ENCODE data around the gene TBCD. TPM values are rescaled to one million over a fixed set of nuclear protein-coding genes. Genes with fewer than 3 reads are reported as not detected.

TBCD gene
- total RNA-seq, 2 experiments from 2014 or later = 181 to 186 TPM

- H3K9me3 Mint-ChIP-seq = no peaks in the 10 kb centered on the region
- no peak for DNase-seq
- H3K4me1 Mint-ChIP-seq = peaks cover 16% of the 10 kb centered on the region
- H3K27me3 Mint-ChIP-seq = no peaks in the 10 kb centered on the region
- H3K4me3 Mint-ChIP-seq = no peak overlapping the region
- peaks cover 10% of the 10 kb centered on the region for H3K36me3 Mint-ChIP-seq
- H3K27ac Mint-ChIP-seq = no peak overlapping the region
- POLR2A ChIA-PET = no interaction called here
- no peak for ATAC-seq (ENCODE audit: low read depth)
These were observed 118.7 kb downstream of the TBCD start for GRCh38 chr17:82870541-82870940.

GRCh38 chr17:82871056-82871775 is 119.4 kb downstream of the TBCD start:
- H3K27ac Mint-ChIP-seq = no peak overlapping the region
- peaks cover 10% of the 10 kb centered on the region for H3K36me3 Mint-ChIP-seq

GRCh38 chr17:82871776-82872561 is 120.1 kb downstream of the TBCD start:
- Mint-ChIP-seq H3K4me3 (no peak overlapping the region), H3K4me1 (peaks cover 12% of the 10 kb centered on the region), H3K9me3 (no peaks in the 10 kb centered on the region), H3K27ac (no peak overlapping the region), H3K27me3 (no peaks in the 10 kb centered on the region), H3K36me3 (peaks cover 10% of the 10 kb centered on the region)
- POLR2A ChIA-PET = interaction anchor here (0.6 kb wide), 1 partner anchor 8 kb away, joined by 3 read pairs; no protein-coding TSS in a partner anchor
- DNase-seq (no peak), ATAC-seq (ENCODE audit: low read depth) (no peak)

More at GRCh38 chr17:82871056-82871775, 119.4 kb downstream of the TBCD start:
- Mint-ChIP-seq H3K9me3 (no peaks in the 10 kb centered on the region), H3K4me3 (no peak overlapping the region), H3K27me3 (no peaks in the 10 kb centered on the region), H3K4me1 (peaks cover 13% of the 10 kb centered on the region)
- DNase-seq (no peak), ATAC-seq (ENCODE audit: low read depth) (no peak)
- POLR2A ChIA-PET = no interaction called here

- Mint-ChIP-seq H3K36me3 (peaks cover 10% of the 10 kb centered on the region), H3K9me3 (no peaks in the 10 kb centered on the region), H3K4me1 (peaks cover 16% of the 10 kb centered on the region), H3K27ac (no peak overlapping the region), H3K27me3 (no peaks in the 10 kb centered on the region), H3K4me3 (no peak overlapping the region)
- POLR2A ChIA-PET = interaction anchor here (0.6 kb wide), 1 partner anchor 9 kb away, joined by 3 read pairs; no protein-coding TSS in a partner anchor
- ATAC-seq (ENCODE audit: low read depth) (no peak), DNase-seq (no peak)
These were observed 121.0 kb downstream of the TBCD start for GRCh38 chr17:82872591-82873520.

- Mint-ChIP-seq H3K36me3 (peaks cover 12% of the 10 kb centered on the region), H3K9me3 (no peaks in the 10 kb centered on the region), H3K27ac (no peak overlapping the region), H3K4me3 (no peak overlapping the region), H3K27me3 (no peaks in the 10 kb centered on the region), H3K4me1 (peaks cover 21% of the 10 kb centered on the region)
- DNase-seq (no peak), ATAC-seq (ENCODE audit: low read depth) (no peak)
- POLR2A ChIA-PET = no interaction called here
These were observed 121.7 kb downstream of the TBCD start for GRCh38 chr17:82873521-82873920.

GRCh38 chr17:82874011-82874835 is 122.4 kb downstream of the TBCD start:
- Mint-ChIP-seq H3K4me3 (no peak overlapping the region), H3K4me1 (peaks cover 25% of the 10 kb centered on the region), H3K27me3 (no peaks in the 10 kb centered on the region), H3K9me3 (no peaks in the 10 kb centered on the region), H3K27ac (peak overlapping the region; percentile 42), H3K36me3 (peaks cover 12% of the 10 kb centered on the region)
- ATAC-seq (ENCODE audit: low read depth) = no peak
- no peak for DNase-seq
- POLR2A ChIA-PET = no interaction called here

GRCh38 chr17:82875407-82875856 is 123.6 kb downstream of the TBCD start:
- POLR2A ChIA-PET = no interaction called here
- ATAC-seq (ENCODE audit: low read depth) = no peak
- H3K4me1 Mint-ChIP-seq = peaks cover 28% of the 10 kb centered on the region
- H3K4me3 Mint-ChIP-seq = no peak overlapping the region
- DNase-seq = no peak
- no peak overlapping the region for H3K27ac Mint-ChIP-seq
- no peaks in the 10 kb centered on the region for H3K9me3 Mint-ChIP-seq
- peaks cover 20% of the 10 kb centered on the region for H3K36me3 Mint-ChIP-seq
- H3K27me3 Mint-ChIP-seq = no peaks in the 10 kb centered on the region

GRCh38 chr17:82876149-82876548 is 124.3 kb downstream of the TBCD start:
- ATAC-seq (ENCODE audit: low read depth) = no peak
- POLR2A ChIA-PET = no interaction called here
- H3K36me3 Mint-ChIP-seq = peaks cover 17% of the 10 kb centered on the region

GRCh38 chr17:82876602-82877379 is 124.9 kb downstream of the TBCD start:
- Mint-ChIP-seq H3K4me3 (no peak overlapping the region), H3K27me3 (no peaks in the 10 kb centered on the region), H3K27ac (no peak overlapping the region), H3K36me3 (peaks cover 17% of the 10 kb centered on the region), H3K9me3 (no peaks in the 10 kb centered on the region), H3K4me1 (peaks cover 30% of the 10 kb centered on the region)
- POLR2A ChIA-PET = interaction anchor here (2.1 kb wide), 1 partner anchor 18 kb away, joined by 7 read pairs; no protein-coding TSS in a partner anchor
- no peak for DNase-seq
- ATAC-seq (ENCODE audit: low read depth) = no peak

More at GRCh38 chr17:82876149-82876548, 124.3 kb downstream of the TBCD start:
- H3K4me1 Mint-ChIP-seq = peaks cover 27% of the 10 kb centered on the region
- H3K27me3 Mint-ChIP-seq = no peaks in the 10 kb centered on the region
- no peak overlapping the region for H3K4me3 Mint-ChIP-seq
- no peak overlapping the region for H3K27ac Mint-ChIP-seq
- DNase-seq = no peak
- H3K9me3 Mint-ChIP-seq = no peaks in the 10 kb centered on the region

- H3K27ac Mint-ChIP-seq = peak overlapping the region; percentile 15
- peak overlapping the region; percentile 28 for H3K4me3 Mint-ChIP-seq
- ATAC-seq (ENCODE audit: low read depth) (no peak), DNase-seq (no peak)
- no peaks in the 10 kb centered on the region for H3K27me3 Mint-ChIP-seq
- POLR2A ChIA-PET = interaction anchor here (0.5 to 2.1 kb wide), 4 partner anchors 15 to 98 kb away, joined by 3 to 7 read pairs (median 5); no protein-coding TSS in a partner anchor
- H3K36me3 Mint-ChIP-seq = peaks cover 19% of the 10 kb centered on the region
- peaks cover 42% of the 10 kb centered on the region for H3K4me1 Mint-ChIP-seq
- no peaks in the 10 kb centered on the region for H3K9me3 Mint-ChIP-seq
These were observed 126.7 kb downstream of the TBCD start for GRCh38 chr17:82878527-82878926.

GRCh38 chr17:82879241-82879640 is 127.4 kb downstream of the TBCD start:
- ATAC-seq (ENCODE audit: low read depth) = no peak
- peaks cover 25% of the 10 kb centered on the region for H3K36me3 Mint-ChIP-seq
- no peak overlapping the region for H3K4me3 Mint-ChIP-seq
- no peak overlapping the region for H3K27ac Mint-ChIP-seq
- POLR2A ChIA-PET = interaction anchor here (0.5 to 2.1 kb wide), 3 partner anchors 16 to 99 kb away, joined by 4 to 7 read pairs (median 6); no protein-coding TSS in a partner anchor
- H3K9me3 Mint-ChIP-seq = no peaks in the 10 kb centered on the region
- H3K27me3 Mint-ChIP-seq = no peaks in the 10 kb centered on the region
- no peak for DNase-seq
- H3K4me1 Mint-ChIP-seq = peaks cover 50% of the 10 kb centered on the region
